Dedifferentiated amniotic fluid mesenchymal stem cell (primary cell): Measurements from ENCODE around the gene ZNF367.
"Not testable (repeated sequence)": the region's sequence is repeated elsewhere in the genome, so short reads cannot be mapped to it uniquely, and the experiment has no call there.

ENCODE experiments used
- DNase-seq: peaks from one replicate; pipeline ENCODE4 v3.0.0-alpha.2; 2016; ENCODE audit errors: extremely low spot score

Gene ZNF367

DNA sequence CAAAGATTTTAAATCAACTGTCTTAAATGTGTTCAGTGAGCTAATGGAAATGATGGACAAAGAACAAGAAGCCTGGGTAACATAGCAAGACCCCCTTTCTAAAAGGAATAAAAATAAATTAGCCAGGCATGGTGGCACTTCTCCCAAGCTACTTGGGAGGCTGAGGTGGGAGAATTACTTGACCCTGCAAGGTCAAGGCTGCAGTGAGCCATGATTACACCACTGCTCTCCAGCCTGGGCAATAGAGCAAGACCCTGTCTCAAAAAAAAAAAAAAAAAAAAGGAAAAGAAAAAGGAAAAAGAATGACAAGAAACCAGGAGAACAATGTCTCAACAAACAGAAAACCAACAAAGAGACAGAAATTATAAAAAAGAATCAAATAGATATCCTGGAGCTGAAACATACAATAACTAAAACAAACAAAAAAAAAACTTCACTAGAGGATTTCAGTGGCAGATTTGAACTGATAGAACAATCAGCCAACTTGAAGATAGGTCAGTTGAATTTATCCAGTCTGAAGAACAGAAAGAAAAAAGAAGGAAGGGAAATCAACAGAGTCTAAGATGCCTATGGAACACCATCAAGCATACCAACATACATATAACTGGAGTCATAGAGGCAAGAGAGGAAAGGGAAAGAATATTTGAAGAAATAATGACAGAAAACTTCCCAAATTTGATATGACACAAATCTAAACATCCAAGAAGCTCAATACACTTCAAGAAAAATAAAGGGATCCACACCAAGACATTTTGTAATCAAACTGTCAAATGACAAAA, 17.8 kb downstream of the ZNF367 start:
- no peak for DNase-seq

DNA sequence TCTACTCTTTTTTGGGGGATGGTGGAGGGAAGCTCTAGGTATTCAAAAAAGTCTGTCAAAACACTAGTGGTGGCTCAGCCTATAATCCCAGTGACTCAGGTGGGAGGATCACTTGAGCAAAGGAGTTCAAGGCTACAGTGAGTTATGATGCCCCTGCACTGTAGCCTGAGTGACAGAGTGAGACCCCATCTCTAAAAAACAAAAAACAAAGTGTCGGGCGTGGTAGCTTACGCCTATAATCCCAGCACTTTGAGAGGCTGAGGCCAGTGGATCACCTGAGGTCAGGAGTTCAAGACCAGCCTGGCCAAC, 18.9 kb downstream of the ZNF367 start:
- no peak for DNase-seq

DNA sequence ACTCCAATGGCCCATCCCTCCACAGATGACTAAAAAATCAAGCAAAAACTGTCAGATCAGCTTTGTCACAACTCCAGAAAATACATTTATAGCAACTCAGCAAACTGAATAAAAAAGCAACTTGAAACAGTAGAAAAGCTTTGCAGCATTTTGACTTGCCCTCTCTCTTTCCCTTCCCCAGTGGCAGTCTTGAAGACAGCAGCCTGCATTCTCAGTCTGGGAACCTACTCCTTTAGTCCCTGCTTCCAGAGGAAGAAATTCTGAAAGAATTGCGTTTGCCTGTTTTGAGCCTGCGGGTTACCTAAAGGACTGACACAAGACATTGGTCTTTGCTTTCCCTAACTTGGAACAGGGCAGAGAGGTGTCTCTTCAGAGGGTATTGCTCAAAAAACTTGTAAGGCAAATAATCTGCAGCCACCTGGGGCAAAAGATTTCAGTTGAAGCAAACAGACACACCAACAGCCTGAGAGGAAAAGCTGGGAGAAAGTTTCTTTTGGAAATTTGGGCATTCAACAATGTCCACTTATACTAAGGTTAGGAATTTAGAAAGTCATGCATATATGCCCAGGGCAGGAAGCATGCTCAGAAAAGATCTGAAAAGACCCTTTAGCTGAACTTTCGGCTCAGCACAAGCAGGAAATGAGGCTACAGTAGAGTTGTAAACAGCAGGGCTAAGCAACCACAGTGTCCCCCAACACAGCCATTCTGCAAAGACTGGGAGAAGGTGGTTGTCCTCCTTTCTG, 19.4 kb downstream of the ZNF367 start:
- DNase-seq: no peak

DNA sequence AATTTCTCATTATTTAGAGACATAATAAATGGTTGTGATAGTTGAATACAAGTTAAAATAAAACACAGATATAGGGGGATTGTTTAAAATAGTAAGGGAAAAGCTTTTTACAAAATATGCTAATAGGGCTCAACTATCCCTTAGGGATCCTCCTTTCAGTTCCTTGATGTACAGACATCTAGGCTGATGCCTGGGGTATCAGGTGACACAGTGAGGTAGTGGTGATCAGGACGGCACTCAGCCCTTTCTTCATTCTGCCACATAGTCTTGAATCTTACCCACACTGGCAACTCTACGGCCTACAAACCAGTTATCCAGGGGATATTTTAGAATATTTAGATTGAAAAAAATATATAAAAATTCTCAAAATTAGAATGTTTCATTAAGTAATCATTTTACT, 22.2 kb downstream of the ZNF367 start:
- DNase-seq: no peak

DNA sequence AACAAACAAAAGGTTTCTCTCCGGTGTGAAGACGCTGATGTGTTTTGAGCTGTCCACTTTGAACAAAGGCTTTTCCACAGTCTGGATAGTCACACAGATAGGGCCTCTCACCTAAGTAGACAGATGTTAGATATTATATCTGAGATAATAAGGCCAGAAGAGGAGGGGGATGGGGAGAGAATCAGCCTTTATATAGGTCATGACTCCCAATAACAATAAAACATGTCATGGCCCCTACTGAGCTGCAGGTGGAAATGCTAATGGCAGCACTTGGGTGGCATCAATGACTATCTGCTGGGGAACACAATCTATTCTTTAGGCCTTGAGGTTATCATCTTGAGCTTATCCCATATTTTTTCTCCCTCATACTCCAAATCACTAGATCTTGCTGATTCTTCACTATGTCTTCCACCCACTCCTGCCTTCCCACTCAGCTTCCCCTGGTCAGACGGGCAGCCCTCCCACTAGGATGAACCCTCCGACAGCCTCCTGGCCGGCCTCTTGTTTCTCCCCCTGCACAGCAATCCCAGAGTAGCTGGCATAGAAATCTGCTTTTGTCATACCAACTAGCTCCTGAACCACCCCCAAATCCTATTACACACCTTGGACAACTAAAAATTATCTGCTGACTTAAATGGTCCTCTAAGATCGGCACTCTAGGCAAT, 23.2 kb downstream of the ZNF367 start:
- no peak for DNase-seq

DNA sequence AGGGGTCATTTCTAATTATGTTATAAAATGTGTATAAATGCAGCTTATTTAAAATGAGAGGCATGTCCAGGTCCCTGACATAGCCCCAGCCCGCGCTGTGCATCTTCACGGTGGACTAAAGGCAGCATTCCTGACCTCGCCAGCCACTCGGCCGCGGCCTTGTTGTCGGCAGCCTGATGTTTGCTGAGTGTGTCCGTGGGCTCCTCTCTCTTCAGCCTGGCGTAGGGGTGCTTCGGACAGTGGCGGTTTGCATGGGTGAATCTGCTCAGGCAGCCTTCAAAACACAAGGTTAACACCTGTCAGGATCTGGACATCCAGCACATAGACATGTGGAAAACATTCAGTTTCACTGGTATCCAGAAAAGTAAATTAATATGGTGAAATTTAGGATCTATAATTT, 25.9 kb downstream of the ZNF367 start:
- DNase-seq: no peak

DNA sequence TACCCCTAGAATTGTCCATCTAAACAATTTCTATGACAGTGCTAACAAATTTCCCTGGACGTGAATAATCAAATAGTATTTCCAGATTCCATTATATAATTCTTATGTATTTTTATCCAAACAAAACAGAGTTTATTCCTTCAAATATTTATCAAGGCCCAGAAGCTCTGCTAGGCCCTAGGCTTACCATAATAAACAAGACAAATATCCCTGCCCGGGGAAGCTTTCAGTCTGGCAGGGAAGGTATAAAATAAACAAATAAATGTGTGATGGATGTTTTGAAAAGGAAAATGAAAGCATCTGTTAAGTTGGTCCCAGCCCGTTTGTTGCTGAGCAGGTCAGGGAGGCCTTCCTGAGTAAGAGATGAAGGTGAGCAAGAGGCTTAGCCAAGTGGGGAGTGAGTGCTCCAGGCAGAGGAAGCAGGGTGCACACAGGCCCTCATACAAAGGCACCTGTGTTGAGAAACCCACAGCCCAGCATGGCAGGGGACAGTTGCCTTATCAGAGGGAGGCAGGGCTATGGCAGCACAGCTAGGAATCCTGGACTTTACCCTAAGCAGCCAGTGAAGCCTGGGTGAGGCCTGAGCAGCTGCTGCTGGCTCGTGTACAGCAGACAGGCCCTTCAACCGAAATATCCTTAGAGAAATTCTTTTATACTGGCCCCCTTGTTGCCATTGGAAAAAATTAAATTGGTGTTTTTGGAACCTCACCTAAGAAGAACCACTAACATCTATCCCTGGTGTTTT, 27.0 kb downstream of the ZNF367 start:
- DNase-seq: no peak

DNA sequence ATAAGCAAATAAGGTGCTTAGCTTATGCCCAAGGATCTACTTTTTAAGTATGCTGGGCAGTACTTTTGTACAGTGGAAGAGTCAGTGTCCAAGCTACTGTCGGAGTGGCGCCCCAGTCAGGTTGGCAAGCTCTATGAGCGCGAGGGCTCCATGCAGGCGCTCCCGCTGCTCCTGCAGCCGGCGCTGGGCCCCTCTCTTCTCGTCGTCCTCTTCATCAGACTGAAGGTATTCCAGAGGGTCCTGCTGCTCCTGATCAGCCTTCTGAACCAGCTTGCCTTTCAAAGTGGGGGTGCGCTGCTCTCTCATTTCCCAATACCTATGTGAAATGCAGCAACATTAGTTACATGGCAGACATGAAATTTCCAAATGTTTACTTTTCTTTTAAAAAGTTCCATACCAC, 30.0 kb downstream of the ZNF367 start:
- no peak for DNase-seq

DNA sequence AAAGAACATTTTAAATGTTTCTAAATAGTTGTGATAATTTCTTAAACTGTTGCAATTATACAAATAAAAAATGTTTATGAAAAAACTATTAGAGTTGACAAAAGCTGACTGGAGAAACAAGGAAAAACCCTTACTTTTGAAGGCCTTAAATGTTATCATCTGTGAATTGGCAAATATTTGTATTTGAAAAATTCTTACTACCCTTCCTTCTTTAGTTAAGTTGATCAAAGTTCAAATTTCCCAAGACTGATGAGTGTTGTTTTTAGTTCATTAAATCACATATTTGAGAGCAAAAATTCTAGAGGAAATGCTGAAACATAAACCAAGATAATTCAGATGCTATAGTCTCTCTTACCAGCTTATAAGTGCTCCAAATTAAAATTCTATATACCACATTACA, 32.0 kb downstream of the ZNF367 start:
- DNase-seq: no peak

DNA sequence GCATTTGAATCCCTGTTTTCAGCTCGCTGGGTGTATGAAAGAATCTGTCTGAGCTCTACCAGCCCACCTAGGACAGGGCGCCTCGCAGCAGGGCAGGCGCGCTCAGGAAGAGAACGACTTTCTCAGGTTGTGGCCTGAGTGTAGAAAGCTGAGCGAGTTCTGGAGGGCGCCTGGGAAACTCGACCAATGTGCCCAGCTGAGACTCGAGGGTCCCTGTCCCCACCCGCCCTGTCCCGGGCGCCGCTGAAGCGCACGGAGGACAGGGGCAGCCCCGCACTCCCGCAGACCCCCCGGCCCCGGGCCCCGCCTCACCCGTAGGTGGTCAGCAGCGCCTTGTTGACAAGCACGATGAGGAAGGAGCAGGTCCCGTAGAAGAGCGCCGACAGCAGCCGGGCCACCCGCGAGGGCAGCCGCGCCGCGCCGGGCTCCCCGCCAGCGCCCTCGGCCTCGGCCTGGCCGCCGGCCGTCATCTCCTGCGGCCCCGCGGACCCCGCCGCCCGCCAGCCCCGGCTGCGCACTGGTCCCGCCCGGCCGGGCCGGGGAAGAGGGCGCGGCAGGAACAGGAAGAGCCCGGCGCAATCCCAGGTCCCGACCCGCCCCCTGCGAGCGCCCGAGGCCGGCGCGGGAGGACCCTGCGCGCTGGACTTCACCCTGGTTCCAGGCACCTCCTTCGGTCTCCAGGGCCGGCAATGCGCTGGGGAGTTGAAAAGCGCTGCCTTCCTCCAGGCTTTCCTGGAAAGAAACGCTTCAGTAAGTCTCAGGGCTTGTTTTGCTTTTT, 34.8 kb downstream of the ZNF367 start, which contains the start of gene SLC35D2:
Gene SLC35D2 (minus strand): TSS at position 547 of the 778 bp plus-strand sequence. CDS start 77 bp downstream, at position 470.
- peak; percentile 31 for DNase-seq

DNA sequence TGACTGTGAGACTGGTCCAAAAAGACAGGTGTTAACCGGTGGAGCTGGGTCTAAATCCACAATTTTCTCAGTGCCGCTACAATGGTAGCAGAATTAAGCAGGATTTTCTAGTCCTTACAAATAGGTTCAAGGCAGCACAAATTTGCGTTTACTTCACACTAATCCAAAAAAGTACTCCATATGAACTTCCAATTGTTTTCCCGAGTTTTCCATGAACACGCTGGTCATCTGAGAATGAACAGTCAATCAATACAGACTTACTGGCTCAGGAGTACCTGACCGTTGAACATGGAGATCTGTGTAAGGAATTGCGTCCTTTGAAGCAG, 35.4 kb downstream of the ZNF367 start:
- DNase-seq: no peak

DNA sequence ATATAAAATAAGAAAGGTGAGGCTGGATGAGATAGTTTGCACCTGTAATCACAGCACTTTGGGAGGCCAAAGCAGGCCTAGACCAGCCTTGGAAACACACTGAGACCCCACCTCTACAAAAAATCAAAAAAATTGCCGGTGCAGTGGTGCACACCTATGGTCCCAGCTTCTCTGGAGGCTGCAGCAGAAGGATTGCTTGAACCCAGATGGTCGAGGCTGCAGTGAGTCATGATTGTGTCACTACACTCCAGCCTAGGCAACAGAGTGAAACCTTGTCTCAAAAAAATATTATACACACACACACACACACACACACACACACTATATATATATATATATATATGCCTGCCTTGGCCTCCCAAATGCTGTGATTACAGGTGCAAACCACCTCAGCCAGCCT, 36.0 kb downstream of the ZNF367 start:
- no peak for DNase-seq

DNA sequence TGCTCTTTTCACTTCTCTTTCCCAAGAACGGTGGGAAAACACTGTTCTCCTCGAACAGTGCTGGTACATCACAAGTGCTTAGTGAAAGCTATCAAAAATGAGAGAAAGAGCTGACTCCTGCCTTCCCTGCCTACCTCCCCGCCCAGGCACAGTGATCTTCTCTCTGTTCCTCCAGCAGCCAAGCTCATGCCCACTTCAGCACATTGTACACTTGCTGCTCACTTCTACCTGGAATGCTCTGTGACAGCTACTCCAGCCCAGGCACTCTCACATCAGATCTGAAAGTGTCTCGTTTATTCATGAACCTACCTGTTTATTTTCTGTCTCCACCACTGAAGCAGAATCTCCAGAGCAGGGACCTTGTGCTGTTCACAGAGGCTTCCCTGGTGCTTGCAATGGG, 36.5 kb downstream of the ZNF367 start:
- DNase-seq: no peak

DNA sequence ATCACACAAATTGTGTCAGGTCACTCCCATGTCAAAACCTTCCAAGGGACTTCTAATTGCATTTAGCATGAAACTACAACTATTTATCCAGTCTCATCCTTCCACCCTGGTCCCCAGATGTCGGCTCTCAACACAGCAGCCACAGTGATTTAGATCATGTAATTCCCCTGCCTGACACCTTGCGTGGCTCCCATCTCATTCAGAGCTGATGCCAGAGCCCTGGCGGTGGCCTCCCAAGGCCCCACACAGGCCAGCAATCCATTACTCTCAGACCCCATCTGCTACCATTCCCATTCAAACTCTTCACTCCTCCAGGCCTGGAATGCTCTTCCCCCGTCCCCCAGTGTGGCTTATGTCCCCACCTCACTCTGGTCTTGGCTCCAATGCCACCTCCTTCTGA, 37.0 kb downstream of the ZNF367 start:
- DNase-seq: no peak

DNA sequence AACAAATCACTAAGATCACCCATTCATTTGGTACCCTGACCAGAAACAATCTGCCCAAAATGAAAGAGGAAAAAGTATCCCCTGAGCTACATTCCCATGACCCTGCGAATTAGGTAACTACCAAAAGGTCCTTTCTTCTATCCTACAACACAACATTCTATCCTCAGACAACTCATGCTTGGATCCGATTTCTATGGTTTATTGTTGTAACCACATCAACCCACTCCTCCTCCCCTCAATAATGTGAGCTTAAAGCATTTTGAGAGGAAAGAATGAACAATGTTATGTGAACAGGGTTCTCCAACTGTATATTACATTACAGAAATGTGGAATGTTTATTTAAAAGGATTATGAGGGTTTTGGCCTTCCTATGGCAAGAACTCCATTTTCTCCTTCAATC, 38.7 kb downstream of the ZNF367 start:
- peak; percentile 70 for DNase-seq

DNA sequence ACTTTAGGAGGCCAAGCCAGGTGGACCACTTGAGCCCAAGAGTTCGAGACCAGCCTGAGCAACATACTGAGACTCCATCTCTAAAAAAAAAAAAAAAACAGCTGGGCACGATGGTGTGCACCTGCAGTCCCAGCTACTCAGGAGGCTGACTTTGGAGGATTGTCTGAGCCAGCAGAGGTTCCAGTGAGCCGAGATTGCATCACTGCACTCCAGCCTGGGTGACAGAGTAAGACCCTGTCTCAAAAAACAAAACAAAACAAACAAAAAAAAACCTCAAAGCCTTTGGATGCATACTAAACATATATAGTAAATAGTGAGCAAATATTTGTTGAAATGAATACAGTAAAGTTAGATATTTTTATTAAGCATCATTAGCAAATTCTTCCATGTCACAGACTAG, 40.0 kb downstream of the ZNF367 start:
- DNase-seq: no peak

DNA sequence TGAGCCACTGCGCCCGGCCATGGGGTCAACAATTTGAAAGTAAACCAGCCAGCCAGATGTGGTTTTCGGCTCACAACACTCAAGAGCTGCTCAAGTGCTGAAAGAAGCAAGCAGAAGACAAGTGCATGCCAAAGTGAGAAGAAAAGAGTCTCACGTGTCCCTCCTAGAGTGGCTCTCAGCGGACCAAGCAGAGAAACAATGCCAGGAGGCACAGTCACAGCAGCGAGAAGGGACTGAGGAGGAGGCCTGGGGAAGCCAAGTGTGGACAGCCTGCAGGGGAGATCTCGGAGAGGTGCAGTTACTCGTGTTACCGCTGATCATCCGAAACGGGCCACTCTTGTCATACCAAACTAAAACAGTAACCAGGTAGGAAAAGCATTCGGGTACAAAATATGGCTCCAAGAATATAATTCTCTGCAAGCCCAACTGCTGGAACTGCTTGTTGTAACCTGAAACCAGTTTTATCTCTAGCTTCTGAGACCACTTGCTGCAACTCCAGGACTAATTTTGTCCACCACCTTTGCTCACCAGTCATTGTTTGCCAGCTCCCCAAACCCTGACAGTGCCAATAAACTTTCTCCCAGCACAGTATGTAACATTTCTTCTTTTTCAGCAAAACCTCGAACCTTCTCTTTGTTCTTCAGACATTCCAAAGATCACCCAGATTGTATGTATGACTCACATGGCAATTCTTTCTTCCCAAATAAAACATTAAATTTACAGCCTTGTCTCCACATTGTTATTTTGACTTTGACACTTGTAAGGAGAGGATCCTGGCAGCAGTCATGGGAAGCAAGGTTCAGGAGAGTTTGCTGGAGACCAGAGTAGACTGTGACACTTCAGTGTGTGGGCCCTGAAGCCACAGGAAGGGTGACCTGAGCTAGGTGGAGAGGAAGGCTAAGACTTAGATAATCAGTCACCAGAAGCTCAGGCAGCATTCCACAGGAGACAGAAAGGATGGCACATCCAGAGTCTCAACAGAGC, 41.0 kb downstream of the ZNF367 start:
- DNase-seq: peak; percentile 15

DNA sequence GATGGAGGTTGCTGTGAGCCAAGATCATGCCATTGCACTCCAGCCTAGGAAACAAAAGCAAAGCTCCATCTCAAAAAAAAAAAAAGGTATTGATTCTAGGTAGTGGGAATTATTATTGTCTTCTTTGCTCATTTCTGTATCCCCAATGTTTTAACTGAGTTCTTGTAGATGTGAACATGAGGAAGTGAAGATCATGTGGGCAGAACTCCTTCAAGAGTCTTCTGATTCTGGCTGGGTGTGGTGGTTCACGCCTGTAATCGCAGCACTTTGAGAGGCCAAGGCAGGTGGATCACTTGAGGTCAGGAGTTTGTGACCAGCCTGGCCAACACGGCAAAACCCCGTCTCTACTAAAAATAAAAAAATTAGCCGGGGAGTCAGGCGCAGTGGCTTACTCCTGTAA, 42.7 kb downstream of the ZNF367 start:
- DNase-seq: not testable (repeated sequence)

DNA sequence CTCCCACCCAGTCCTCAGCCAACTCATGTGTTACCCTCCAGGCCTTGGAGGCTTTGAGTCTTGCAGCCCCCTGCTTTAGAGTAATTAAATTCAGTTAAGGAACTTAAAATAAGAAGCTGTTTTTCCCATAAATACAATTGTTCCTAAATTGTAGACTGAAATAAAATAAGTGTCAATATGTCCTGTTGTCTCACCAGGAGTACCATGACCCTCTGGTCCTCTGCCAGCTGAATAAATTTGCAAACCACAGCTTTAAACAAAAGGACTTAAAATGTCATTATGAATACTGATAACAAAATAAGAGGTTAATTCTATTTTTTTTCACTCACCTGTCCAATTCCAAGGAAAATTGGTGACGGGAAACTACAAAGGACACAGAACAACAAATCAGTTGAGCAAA, 50.2 kb downstream of the ZNF367 start:
- no peak for DNase-seq
